GM12878 (cell line): ENCODE results near the gene DFFA.

ENCODE experiments used
- ATF3 ChIP-seq: IDR thresholded peaks from 2 replicates; pipeline ENCODE4 v1.6.1; 2011; ENCODE audit warnings: low read depth, mild to moderate bottlenecking, low read length, moderate library complexity, borderline replicate concordance; ENCODE audit errors: extremely low read depth
- BACH1 ChIP-seq: fragments of 450-650 bp; IDR thresholded peaks from 2 replicates; pipeline ENCODE4 v1.6.1; 2017; ENCODE audit warnings: mild to moderate bottlenecking, borderline replicate concordance
- CBFB ChIP-seq: IDR thresholded peaks from 2 replicates; pipeline ENCODE4 v1.6.1; 2016; ENCODE audit warnings: antibody characterized with exemption, low read depth
- CTCF ChIP-seq, 3 experiments: IDR thresholded peaks in 2 of 3; conservative IDR thresholded peaks in 1 of 3; 2 replicates each; pipeline ENCODE4 v1.5.1; 2011; ENCODE audit warnings: low read depth in 3 of 3, low read length in 3 of 3, mild to moderate bottlenecking in 3 of 3, control low read depth in 2 of 3, moderate library complexity in 2 of 3, inconsistent platforms in 1 of 3, mixed read lengths in 1 of 3; ENCODE audit not compliant: control insufficient read depth in 2 of 3, insufficient read depth in 1 of 3; ENCODE audit errors: extremely low read depth in 1 of 3
- EGR1 ChIP-seq, 2 experiments: IDR thresholded peaks; 1 replicate in 1 of 2; 2 replicates in 1 of 2; pipeline ENCODE4 v1.6.1; 2011 to 2012; ENCODE audit warnings: low read depth in 2 of 2, low read length in 2 of 2, borderline replicate concordance in 1 of 2, mild to moderate bottlenecking in 1 of 2, moderate library complexity in 1 of 2
- ESRRA ChIP-seq: IDR thresholded peaks from 2 replicates; pipeline ENCODE4 v1.6.1; 2012; ENCODE audit warnings: mild to moderate bottlenecking, low read length, improper control_type of control experiment
- EZH2 ChIP-seq: IDR thresholded peaks from 2 replicates; pipeline ENCODE4 v1.6.1; 2012; ENCODE audit warnings: low read depth, mild to moderate bottlenecking, control low read depth, inconsistent platforms, low read length, borderline replicate concordance; ENCODE audit not compliant: control insufficient read depth
- JUND ChIP-seq: IDR thresholded peaks from 2 replicates; pipeline ENCODE4 v1.6.1; 2012; ENCODE audit warnings: low read depth, mild to moderate bottlenecking, low read length, improper control_type of control experiment, moderate library complexity
- POLR2AphosphoS5 ChIP-seq: IDR thresholded peaks from 2 replicates; pipeline ENCODE4 v1.6.1; 2011; ENCODE audit warnings: mild to moderate bottlenecking, low read length, inconsistent platforms
- SMC3 ChIP-seq: IDR thresholded peaks from 2 replicates; pipeline ENCODE4 v1.6.1; 2011; ENCODE audit warnings: low read length, improper control_type of control experiment, borderline replicate concordance
- TCF12 ChIP-seq: IDR thresholded peaks from 2 replicates; pipeline ENCODE4 v1.6.1; 2011; ENCODE audit warnings: low read depth, mild to moderate bottlenecking, low read length
- ZNF592 ChIP-seq: fragments of 450-650 bp; IDR thresholded peaks from 2 replicates; pipeline ENCODE4 v1.6.1; 2017; ENCODE audit warnings: mild to moderate bottlenecking, moderate library complexity

GRCh38 chr1:10434590-10434989 lies 37.7 kb downstream of the DFFA start:
- no peak for TF ChIP-seq CBFB
- TF ChIP-seq ATF3: no peak
- TF ChIP-seq SMC3: no peak
- TF ChIP-seq CTCF (IDR thresholded peaks at IDR 0.05 in 2 of 3, conservative IDR thresholded peaks at IDR 0.05 in 1 of 3; ENCODE audit: control insufficient read depth in 2 of 3, extremely low read depth in 1 of 3, insufficient read depth in 1 of 3, low read depth in 3 of 3, low read length in 3 of 3): no peak
- no peak for TF ChIP-seq TCF12
- TF ChIP-seq EZH2: no peak
- TF ChIP-seq JUND: no peak
- no peak for TF ChIP-seq BACH1
- no peak for TF ChIP-seq POLR2AphosphoS5
- no peak for TF ChIP-seq EGR1 (IDR thresholded peaks at IDR 0.05; ENCODE audit: borderline replicate concordance in 1 of 2, low read depth in 2 of 2, low read length in 2 of 2)
- no peak for TF ChIP-seq ESRRA
- TF ChIP-seq ZNF592: no peak
